ENCODE results near the gene ACTN4.

Gene ACTN4

GRCh38 chr19:38676023-38676877, 28.8 kb downstream of the ACTN4 start:
- DNase-seq, result no peak

GRCh38 chr19:38676878-38677646, 29.6 kb downstream of the ACTN4 start:
- no peak for DNase-seq

GRCh38 chr19:38678217-38678890, 30.9 kb downstream of the ACTN4 start:
- DNase-seq, result no peak

- DNase-seq, result no peak
Measured at GRCh38 chr19:38678891-38679494, 31.5 kb downstream of the ACTN4 start.

DNA sequence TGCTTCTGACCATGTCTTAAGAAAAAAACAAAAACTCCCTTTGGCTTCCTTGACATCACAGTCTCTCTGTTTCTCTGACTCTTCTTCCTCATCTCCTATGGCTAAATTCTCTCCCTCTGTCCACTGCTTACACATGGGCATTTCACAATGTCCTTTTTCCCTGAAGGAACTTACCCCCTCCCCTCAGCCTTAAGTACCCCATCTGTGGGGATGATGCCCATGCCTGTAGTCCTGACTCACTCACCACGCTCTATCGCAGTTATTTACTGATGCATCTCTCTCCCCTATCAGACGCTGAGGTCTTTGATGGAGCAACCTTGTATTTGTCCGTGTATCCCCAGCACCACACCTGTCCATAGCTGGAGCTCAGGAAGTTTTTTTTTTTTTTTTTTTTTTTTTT, 32.4 kb downstream of the ACTN4 start:
- no peak for DNase-seq

- no peak for DNase-seq
Measured at GRCh38 chr19:38682195-38682867, 34.9 kb downstream of the ACTN4 start.

DNA sequence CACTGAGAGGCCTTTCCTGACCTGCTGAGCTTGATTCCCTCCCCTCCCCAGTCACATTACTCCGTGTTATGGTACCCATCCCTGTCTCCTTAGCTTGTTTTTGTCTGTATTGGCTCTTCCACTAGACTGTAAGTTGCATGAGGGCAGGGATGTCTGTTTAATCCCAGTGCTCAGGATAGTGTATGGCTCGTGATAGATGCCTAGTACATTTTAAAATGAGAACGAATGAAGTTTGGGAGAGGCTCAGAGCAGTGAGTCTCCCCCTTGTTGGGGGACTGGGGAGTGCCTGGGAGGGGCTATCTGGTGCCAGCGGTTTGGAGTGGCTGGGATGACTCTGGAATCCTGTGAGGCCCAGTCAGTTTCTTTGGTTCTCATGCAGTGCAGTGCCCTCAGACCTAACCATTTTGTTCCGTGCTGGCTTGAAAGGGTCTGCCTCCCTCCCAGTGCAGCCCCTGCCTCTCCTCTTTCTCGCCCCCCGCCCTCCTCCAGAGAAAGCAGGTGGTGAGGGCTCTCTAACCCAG, 35.5 kb downstream of the ACTN4 start:
- DNase-seq, result no peak

- peak; percentile 70 for DNase-seq
Measured at GRCh38 chr19:38683393-38684077, 36.1 kb downstream of the ACTN4 start.

GRCh38 chr19:38684078-38684861, 36.8 kb downstream of the ACTN4 start:
- no peak for DNase-seq

- DNase-seq, result no peak
Measured at GRCh38 chr19:38684862-38685665, 37.6 kb downstream of the ACTN4 start.

GRCh38 chr19:38685666-38686529, 38.4 kb downstream of the ACTN4 start:
- DNase-seq, result no peak

DNA sequence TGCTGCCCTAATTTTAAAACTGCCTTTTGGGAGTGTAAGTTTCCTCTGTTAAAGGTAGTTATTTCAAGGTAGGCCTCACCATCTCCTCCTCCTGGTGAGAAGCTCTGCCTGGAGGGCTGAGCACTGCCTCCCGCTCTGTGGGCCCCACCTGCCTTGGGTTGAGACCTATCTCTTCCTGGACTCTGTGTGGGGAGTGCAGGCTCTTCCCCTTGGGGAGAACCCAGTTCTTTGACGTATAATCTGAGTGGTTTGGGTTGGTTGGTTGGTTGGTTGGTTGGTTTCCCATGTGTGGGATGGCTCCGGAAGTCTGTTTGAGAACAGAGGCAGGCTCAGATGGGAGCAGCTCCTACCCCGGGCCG, 39.1 kb downstream of the ACTN4 start:
- DNase-seq, result no peak

DNA sequence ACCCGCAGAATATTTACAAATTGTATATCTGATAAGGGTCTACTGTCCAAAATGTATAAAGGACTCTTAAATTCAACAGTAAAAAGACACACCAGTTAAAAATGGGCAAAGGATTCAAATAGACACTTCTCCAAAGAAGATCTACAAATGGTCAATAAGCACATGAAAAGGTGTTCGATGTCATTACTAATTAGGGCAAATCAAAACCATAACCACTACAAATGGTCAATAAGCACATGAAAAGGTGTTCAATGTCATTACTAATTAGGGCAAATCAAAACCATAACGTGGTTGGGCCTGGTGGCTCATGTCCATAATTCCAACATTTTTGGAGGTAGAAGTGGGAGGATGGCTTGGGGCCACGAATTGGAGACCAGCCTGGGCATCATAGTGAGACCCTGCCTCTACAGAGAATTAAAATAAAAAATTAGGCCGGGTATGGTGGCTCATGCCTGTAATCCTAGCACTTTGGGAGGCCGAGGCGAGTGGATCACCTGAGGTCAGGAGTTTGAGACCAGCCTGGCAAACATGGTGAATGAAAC, 40.5 kb downstream of the ACTN4 start:
- DNase-seq, result no peak

DNA sequence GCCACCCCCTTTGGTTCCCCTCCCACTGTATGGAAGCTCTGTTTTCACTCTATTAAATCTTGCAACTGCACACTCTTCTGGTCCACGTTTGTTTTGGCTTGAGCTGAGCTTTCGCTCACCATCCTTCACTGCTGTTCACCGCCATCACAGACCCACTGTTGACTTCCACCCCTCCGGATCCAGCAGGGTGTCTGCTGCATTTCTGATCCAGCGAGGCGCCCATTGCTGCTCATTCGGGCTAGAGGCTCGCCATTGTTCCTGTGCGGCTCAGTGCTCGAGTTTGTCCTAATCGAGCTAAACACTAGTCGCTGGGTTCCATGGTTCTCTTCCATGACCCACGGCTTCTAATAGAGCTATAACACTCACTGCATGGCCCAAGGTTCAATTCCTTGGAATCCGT, 42.7 kb downstream of the ACTN4 start:
- no peak for DNase-seq

DNA sequence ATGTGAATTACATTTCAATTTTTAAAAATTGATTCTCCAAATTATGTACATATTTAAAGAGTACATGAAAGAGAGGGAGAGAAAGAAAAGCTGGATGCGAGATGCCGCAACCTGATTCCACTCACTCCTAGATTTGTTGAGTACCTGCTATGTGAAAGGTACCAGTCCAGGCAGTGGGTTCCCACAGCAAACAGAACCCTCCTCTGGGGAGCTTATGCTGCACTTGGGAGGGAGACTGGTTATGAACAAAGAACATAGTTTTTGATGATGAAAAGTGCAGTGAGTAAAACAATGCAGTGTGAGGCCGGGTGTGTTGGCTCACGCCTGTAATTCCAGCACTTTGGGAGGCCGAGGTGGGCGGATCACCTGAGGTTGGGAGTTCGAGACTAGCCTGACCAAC, 43.4 kb downstream of the ACTN4 start:
- no peak for DNase-seq

- no peak for DNase-seq
Measured at GRCh38 chr19:38691938-38692457, 44.5 kb downstream of the ACTN4 start.

DNA sequence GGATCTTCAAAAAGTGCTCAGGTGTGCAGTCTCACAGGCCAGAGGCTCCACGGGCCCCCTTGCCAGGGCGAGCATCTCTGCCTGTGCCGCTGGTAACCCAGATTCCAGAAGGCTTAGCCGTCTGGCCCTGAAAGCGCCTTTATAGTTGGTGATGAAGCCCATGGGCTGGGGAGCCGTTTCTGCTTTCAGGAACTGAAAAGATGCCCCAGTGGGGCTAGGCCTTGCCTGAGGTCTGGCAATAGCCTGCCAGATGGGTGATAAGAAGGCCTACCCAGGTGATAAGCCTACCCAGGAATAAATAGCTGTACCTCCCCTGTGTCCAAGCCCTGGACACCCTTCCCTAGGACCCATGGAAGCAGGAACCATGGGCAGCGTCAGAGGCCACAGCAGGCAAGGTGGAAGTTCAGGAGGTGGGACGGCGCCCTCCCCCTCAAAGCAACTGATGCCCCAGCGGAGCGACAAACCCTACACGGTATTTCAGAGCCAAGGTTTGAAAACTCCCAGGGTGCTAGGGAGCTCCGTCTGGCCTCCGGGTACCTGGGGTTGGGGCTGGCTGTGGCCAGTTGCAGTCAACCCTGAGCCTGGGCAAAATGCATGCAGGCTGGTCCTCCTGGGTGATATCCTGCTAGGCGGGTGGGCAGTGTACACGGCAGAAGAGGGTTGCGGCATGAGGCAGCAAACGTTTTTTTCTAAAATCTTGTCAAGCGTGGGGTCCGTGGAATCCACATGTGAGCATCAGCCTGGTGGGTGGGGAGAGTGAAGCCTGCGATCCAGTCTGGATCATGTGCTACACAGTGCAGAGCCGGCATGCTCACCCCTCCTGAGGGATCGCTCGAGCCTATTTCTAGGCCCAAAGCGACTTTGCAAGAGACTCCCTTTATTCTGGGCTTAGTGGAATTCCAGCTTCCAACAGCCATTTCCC, 45.3 kb downstream of the ACTN4 start:
- no peak for DNase-seq

All from right kidney (tissue), 1 donor.